SW480 (cell line): ENCODE results near the gene DHX32.

Experiments
- DNase-seq: peaks from one replicate; pipeline ENCODE4 v3.0.0-alpha.2; 2016; ENCODE audit warnings: low spot score

The DHX32 gene

GRCh38 chr10:125848371-125848770 lies 32.7 kb downstream of the DHX32 start:
- DNase-seq: no peak

- DNase-seq: no peak
Observed at GRCh38 chr10:125846894-125847293, 34.2 kb downstream of the DHX32 start.

- no peak for DNase-seq
Observed at GRCh38 chr10:125845617-125846016, 35.5 kb downstream of the DHX32 start.

GRCh38 chr10:125844751-125845221 lies 36.3 kb downstream of the DHX32 start:
- no peak for DNase-seq

GRCh38 chr10:125843603-125844329 lies 37.3 kb downstream of the DHX32 start:
- DNase-seq: no peak

- DNase-seq: no peak
Observed at GRCh38 chr10:125840955-125841354, 40.1 kb downstream of the DHX32 start.

- no peak for DNase-seq
Observed at GRCh38 chr10:125840406-125840805, 40.7 kb downstream of the DHX32 start.

- no peak for DNase-seq
Observed at GRCh38 chr10:125838802-125839575, 42.1 kb downstream of the DHX32 start.

- DNase-seq: no peak
Observed at GRCh38 chr10:125836746-125837145, 44.3 kb downstream of the DHX32 start.

GRCh38 chr10:125828311-125828710 lies 52.8 kb downstream of the DHX32 start:
- DNase-seq: no peak

- no peak for DNase-seq
Observed at GRCh38 chr10:125827133-125827532, 54.0 kb downstream of the DHX32 start.

- DNase-seq: peak; percentile 14
Observed at GRCh38 chr10:125824736-125825135, 56.4 kb downstream of the DHX32 start.

GRCh38 chr10:125823663-125824251 lies 57.3 kb downstream of the DHX32 start:
- peak; percentile 5 for DNase-seq

GRCh38 chr10:125822878-125823662 lies 58.0 kb downstream of the DHX32 start, which contains the start of the genes BCCIP and UROS:
TSS of gene BCCIP (plus strand) at chr10:125823546. CDS start at chr10:125823558, 12 bp downstream.
TSS of gene UROS (minus strand) at chr10:125823258. CDS start at chr10:125816499, 6,759 bp downstream.
- peak; percentile 76 for DNase-seq

- DNase-seq: no peak
Observed at GRCh38 chr10:125820701-125821100, 60.4 kb downstream of the DHX32 start.

- no peak for DNase-seq
Observed at GRCh38 chr10:125817337-125817946, 63.6 kb downstream of the DHX32 start.

- no peak for DNase-seq
Observed at GRCh38 chr10:125816548-125816947, 64.5 kb downstream of the DHX32 start.

- DNase-seq: no peak
Observed at GRCh38 chr10:125815764-125816163, 65.3 kb downstream of the DHX32 start.

- no peak for DNase-seq
Observed at GRCh38 chr10:125812128-125812750, 68.9 kb downstream of the DHX32 start.

- no peak for DNase-seq
Observed at GRCh38 chr10:125811251-125811650, 69.8 kb downstream of the DHX32 start.

- DNase-seq: no peak
Observed at GRCh38 chr10:125808047-125808446, 73.0 kb downstream of the DHX32 start.
